ENCODE measurements around the gene NDUFA11.

NDUFA11 gene

GRCh38 chr19:5910638-5910907, 7.0 kb upstream of the NDUFA11 start:
- TF ChIP-seq FOXA1 (IDR thresholded peaks at IDR 0.05), result no peak
- TF ChIP-seq ZNF384 (IDR thresholded peaks at IDR 0.05), result no peak
- no peak for TF ChIP-seq BHLHE40 (IDR thresholded peaks at IDR 0.05; ENCODE audit: borderline replicate concordance)
- no peak for TF ChIP-seq TARDBP (IDR thresholded peaks at IDR 0.05)
- no peak for TF ChIP-seq ARNT (IDR thresholded peaks at IDR 0.05)
- no peak for TF ChIP-seq CTBP1 (IDR thresholded peaks at IDR 0.05; ENCODE audit: borderline replicate concordance)
- TF ChIP-seq FOXK2 (IDR thresholded peaks at IDR 0.05), result no peak
- TF ChIP-seq FOXM1 (IDR thresholded peaks at IDR 0.05; ENCODE audit: borderline replicate concordance), result no peak
- no peak for TF ChIP-seq PKNOX1 (IDR thresholded peaks at IDR 0.05)
- no peak for TF ChIP-seq SP1 (IDR thresholded peaks at IDR 0.05)
- TF ChIP-seq HDGF (IDR thresholded peaks at IDR 0.05; ENCODE audit: borderline replicate concordance), result no peak
- TF ChIP-seq LEF1 (IDR thresholded peaks at IDR 0.05; ENCODE audit: borderline replicate concordance), result no peak
- DNase-seq (ENCODE audit: extremely low spot score), result no peak
- POLR2A ChIA-PET, result no interaction called here
- CTCF ChIA-PET, result no interaction called here

- POLR2A ChIA-PET, result no interaction called here
- CTCF ChIA-PET, result no interaction called here
- DNase-seq (ENCODE audit: extremely low spot score), result no peak
- TF ChIP-seq ARNT (IDR thresholded peaks at IDR 0.05) (no peak), CTBP1 (IDR thresholded peaks at IDR 0.05; ENCODE audit: borderline replicate concordance) (no peak), NFRKB (IDR thresholded peaks at IDR 0.05) (no peak), FOXM1 (IDR thresholded peaks at IDR 0.05; ENCODE audit: borderline replicate concordance) (no peak), FOXA1 (IDR thresholded peaks at IDR 0.05) (no peak), ELF4 (IDR thresholded peaks at IDR 0.05) (no peak), ZNF384 (IDR thresholded peaks at IDR 0.05) (no peak), HDGF (IDR thresholded peaks at IDR 0.05; ENCODE audit: borderline replicate concordance) (no peak), PKNOX1 (IDR thresholded peaks at IDR 0.05) (no peak), L3MBTL2 (conservative IDR thresholded peaks at IDR 0.05) (no peak), SUZ12 (IDR thresholded peaks at IDR 0.05) (no peak), BHLHE40 (IDR thresholded peaks at IDR 0.05; ENCODE audit: borderline replicate concordance) (no peak), LEF1 (IDR thresholded peaks at IDR 0.05; ENCODE audit: borderline replicate concordance) (no peak)
These were observed 5.3 kb upstream of the NDUFA11 start for GRCh38 chr19:5908773-5909442.

GRCh38 chr19:5907241-5907640, 3.7 kb upstream of the NDUFA11 start:
- TF ChIP-seq NFRKB (IDR thresholded peaks at IDR 0.05) (no peak), LEF1 (IDR thresholded peaks at IDR 0.05; ENCODE audit: borderline replicate concordance) (no peak), PKNOX1 (IDR thresholded peaks at IDR 0.05) (no peak), ARNT (IDR thresholded peaks at IDR 0.05) (no peak), SUZ12 (IDR thresholded peaks at IDR 0.05) (no peak), FOXK2 (IDR thresholded peaks at IDR 0.05) (no peak), CTBP1 (IDR thresholded peaks at IDR 0.05; ENCODE audit: borderline replicate concordance) (no peak), BHLHE40 (IDR thresholded peaks at IDR 0.05; ENCODE audit: borderline replicate concordance) (no peak), FOXA1 (IDR thresholded peaks at IDR 0.05) (no peak), TARDBP (IDR thresholded peaks at IDR 0.05) (no peak), FOXM1 (IDR thresholded peaks at IDR 0.05; ENCODE audit: borderline replicate concordance) (no peak), L3MBTL2 (conservative IDR thresholded peaks at IDR 0.05) (no peak), HDGF (IDR thresholded peaks at IDR 0.05; ENCODE audit: borderline replicate concordance) (no peak), ZNF384 (IDR thresholded peaks at IDR 0.05) (no peak), SP1 (IDR thresholded peaks at IDR 0.05) (no peak), ELF4 (IDR thresholded peaks at IDR 0.05) (no peak)
- no peak for DNase-seq (ENCODE audit: extremely low spot score)
- CTCF ChIA-PET, result no interaction called here
- POLR2A ChIA-PET, result no interaction called here

GRCh38 chr19:5905114-5905778, 1.7 kb upstream of the NDUFA11 start:
- DNase-seq (ENCODE audit: extremely low spot score), result no peak
- CTCF ChIA-PET, result interaction anchor here (0.7 kb wide), 1 partner anchor 158 kb away, joined by 3 read pairs; no protein-coding TSS in a partner anchor
- TF ChIP-seq TARDBP (IDR thresholded peaks at IDR 0.05) (no peak), HDGF (IDR thresholded peaks at IDR 0.05; ENCODE audit: borderline replicate concordance) (no peak), NFRKB (IDR thresholded peaks at IDR 0.05) (no peak), L3MBTL2 (conservative IDR thresholded peaks at IDR 0.05) (no peak), ARNT (IDR thresholded peaks at IDR 0.05) (no peak), FOXK2 (IDR thresholded peaks at IDR 0.05) (no peak), SP1 (IDR thresholded peaks at IDR 0.05) (no peak), PKNOX1 (IDR thresholded peaks at IDR 0.05) (no peak), LEF1 (IDR thresholded peaks at IDR 0.05; ENCODE audit: borderline replicate concordance) (no peak), FOXM1 (IDR thresholded peaks at IDR 0.05; ENCODE audit: borderline replicate concordance) (no peak), ZNF384 (IDR thresholded peaks at IDR 0.05) (no peak), FOXA1 (IDR thresholded peaks at IDR 0.05) (no peak)
- POLR2A ChIA-PET, result interaction anchor here (1.2 kb wide), 1 partner anchor 15 kb away, joined by 3 read pairs; no protein-coding TSS in a partner anchor

Measured in HEK293T (cell line).